GM23338 (cell line): ENCODE results near the gene EXPH5.

Experiments used
- CREB1 ChIP-seq: fragments of 250-450 bp; sonication (Bioruptor Pico); IDR thresholded peaks from 2 replicates; pipeline ENCODE4 v1.5.0; 2020; ENCODE audit warnings: low read depth, mild to moderate bottlenecking, moderate library complexity
- CTCF ChIP-seq, 2 experiments: fragments of 200-600 bp in 1 of 2; sonication (generic) in 1 of 2; conservative IDR thresholded peaks; 2 replicates each; pipeline versions ENCODE4 v1.5.1 to v1.6.1; 2016 to 2017; ENCODE audit warnings: antibody characterized with exemption in 2 of 2, low read depth in 2 of 2, mild to moderate bottlenecking in 2 of 2, moderate library complexity in 1 of 2
- EZH2 ChIP-seq: fragments of 200-600 bp; sonication (generic); IDR thresholded peaks from one replicate; pipeline ENCODE4 v1.8.0; 2017; ENCODE audit warnings: antibody characterized with exemption, mild to moderate bottlenecking, low read depth; ENCODE audit not compliant: unreplicated experiment
- EZH2phosphoT487 ChIP-seq: fragments of 200-600 bp; sonication (generic); IDR thresholded peaks from one replicate; pipeline ENCODE4 v1.8.1; 2018; ENCODE audit warnings: antibody characterized with exemption; ENCODE audit not compliant: unreplicated experiment
- JUNB ChIP-seq: IDR thresholded peaks from one replicate; pipeline ENCODE4 v1.6.1; 2016; ENCODE audit warnings: antibody characterized with exemption; ENCODE audit not compliant: unreplicated experiment
- ZNF114 ChIP-seq: fragments of 250-450 bp; sonication (Bioruptor Pico); IDR thresholded peaks from 2 replicates; pipeline ENCODE4 v1.5.0; 2020; ENCODE audit warnings: mild to moderate bottlenecking, moderate library complexity
- ZNF331 ChIP-seq: fragments of 250-450 bp; sonication (Bioruptor Pico); IDR thresholded peaks from 2 replicates; pipeline ENCODE4 v1.5.0; 2020; ENCODE audit warnings: low read depth, mild to moderate bottlenecking, moderate library complexity
- ZNF462 ChIP-seq: fragments of 250-450 bp; sonication (Bioruptor Pico); IDR thresholded peaks from 2 replicates; pipeline ENCODE4 v1.5.0; 2020; ENCODE audit warnings: mild to moderate bottlenecking, moderate library complexity

- TF ChIP-seq ZNF331: no peak
- no peak for TF ChIP-seq CTCF (conservative IDR thresholded peaks at IDR 0.05; ENCODE audit: low read depth in 2 of 2)
- TF ChIP-seq ZNF462: no peak
- TF ChIP-seq EZH2: no peak
- TF ChIP-seq JUNB: no peak
- no peak for TF ChIP-seq CREB1 (CRISPR knock-in tag)
- TF ChIP-seq ZNF114 (CRISPR knock-in tag): no peak
- no peak for TF ChIP-seq EZH2phosphoT487
Measured at GRCh38 chr11:108616549-108616948, 23.0 kb upstream of the EXPH5 start.
